Measurements from ENCODE around the gene AIF1L.
A peak's percentile ranks its signal among the peaks of the same experiment; 100 is the strongest.

The AIF1L gene

DNA sequence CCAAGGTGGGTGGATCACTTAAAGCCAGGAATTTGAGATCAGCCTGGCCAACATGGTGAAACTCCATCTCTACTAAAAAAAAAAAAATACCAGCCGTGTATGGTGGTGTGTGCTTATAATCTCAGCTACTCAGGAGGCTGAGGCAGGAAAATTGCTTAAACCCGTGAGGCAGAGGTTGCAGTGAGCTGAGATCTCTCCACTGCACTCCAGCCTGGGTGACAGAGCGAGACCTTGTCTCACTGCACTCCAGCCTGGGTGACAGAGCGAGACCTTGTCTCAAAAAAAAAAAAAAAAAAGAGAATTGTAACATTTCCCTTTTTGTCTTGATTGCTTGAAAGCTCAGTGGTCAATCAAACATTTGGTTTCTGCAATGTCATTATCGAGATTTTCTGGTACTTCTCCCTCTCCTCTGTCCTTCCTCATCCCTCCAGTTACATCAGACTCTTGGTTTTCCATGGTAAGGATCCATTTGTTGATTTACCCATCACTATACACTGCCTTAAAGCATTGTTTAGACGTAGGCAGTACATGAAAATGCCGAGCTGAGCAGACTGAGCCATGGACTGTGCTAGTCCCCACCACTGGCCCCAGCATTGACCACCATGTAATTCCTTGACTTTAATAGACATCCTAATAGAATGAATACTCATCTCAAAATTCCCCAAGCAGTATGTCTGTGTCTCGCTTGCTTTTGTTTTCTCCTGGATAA is 11.5 kb upstream of the AIF1L start:
- Histone ChIP-seq H3K9me3 (ENCODE audit: low read length) (no peaks in the 10 kb centered on the region), H3K4me1 (ENCODE audit: insufficient read depth, low read length) (no peaks in the 10 kb centered on the region), H3K27me3 (ENCODE audit: insufficient read depth, low read length) (peaks cover 23% of the 10 kb centered on the region), H3K36me3 (ENCODE audit: insufficient read depth, low read length) (no peaks in the 10 kb centered on the region), H3K4me3 (ENCODE audit: low read length) (no peak overlapping the region), H2AFZ (ENCODE audit: low read depth, low read length) (no peak overlapping the region)

DNA sequence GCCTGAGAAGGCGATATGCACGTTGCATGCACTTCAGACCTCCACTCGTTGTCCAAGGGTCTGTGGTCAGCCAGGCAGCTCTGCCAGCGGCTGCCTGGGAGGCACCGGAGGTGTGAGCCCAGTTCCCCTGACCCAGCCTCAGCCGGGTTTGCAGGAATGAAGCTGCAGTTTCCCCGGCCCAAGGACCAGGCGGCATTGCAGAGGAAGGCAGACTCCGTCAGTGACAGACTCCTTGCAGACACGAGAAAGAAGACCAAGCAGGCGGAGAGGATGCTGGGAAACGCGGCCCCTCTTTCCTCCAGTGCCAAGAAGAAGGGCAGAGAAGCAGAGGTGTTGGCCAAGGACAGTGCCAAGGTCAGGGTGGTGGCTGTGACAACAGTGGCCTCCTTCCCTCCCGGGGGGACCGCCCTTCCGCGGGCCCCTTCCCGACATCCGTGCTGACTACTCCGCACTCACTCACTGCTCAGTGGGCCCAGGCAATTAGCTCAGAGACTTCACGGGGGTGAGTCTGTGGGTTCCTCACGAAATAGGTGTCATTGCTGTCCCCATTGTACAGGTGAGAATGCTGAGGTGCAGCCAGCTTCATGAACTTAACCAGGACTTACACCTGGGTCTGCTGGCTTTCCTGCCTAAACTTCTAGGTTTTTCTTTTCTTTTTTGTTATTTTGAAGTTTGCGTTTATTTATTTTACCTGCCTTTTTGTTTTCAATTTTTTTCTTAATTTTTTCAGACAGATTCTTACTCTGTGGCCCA is 10.8 kb upstream of the AIF1L start:
- no peaks in the 10 kb centered on the region for H3K4me1 ChIP-seq (ENCODE audit: insufficient read depth, low read length)
- no peaks in the 10 kb centered on the region for H3K36me3 ChIP-seq (ENCODE audit: insufficient read depth, low read length)
- H3K27me3 ChIP-seq (ENCODE audit: insufficient read depth, low read length): peaks cover 29% of the 10 kb centered on the region
- no peaks in the 10 kb centered on the region for H3K9me3 ChIP-seq (ENCODE audit: low read length)
- H2AFZ ChIP-seq (ENCODE audit: low read depth, low read length): no peak overlapping the region
- no peak overlapping the region for H3K4me3 ChIP-seq (ENCODE audit: low read length)

DNA sequence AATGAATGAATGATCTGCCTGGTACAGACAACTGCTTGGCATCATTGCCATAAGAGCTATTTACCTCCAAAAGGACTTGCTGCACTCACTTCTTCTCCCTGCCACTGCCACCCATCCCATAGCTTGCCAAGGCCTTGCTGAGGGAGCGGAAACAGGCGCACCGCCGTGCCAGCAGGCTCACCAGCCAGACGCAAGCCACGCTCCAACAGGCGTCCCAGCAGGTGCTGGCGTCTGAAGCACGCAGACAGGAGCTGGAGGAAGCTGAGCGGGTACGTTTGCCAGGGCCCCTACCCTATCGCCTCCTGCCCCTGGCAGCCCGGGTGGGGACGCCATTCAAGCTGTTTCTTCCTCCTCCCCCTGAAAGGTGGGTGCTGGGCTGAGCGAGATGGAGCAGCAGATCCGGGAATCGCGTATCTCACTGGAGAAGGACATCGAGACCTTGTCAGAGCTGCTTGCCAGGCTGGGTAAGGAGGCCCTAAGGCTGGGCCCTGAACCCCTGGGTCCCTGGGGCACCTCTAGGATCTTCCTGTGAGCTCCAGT is 8.9 kb upstream of the AIF1L start:
- Histone ChIP-seq H2AFZ (ENCODE audit: low read depth, low read length) (no peak overlapping the region), H3K4me1 (ENCODE audit: insufficient read depth, low read length) (no peaks in the 10 kb centered on the region), H3K27me3 (ENCODE audit: insufficient read depth, low read length) (peaks cover 30% of the 10 kb centered on the region), H3K36me3 (ENCODE audit: insufficient read depth, low read length) (no peaks in the 10 kb centered on the region), H3K9me3 (ENCODE audit: low read length) (no peaks in the 10 kb centered on the region), H3K4me3 (ENCODE audit: low read length) (no peak overlapping the region)

DNA sequence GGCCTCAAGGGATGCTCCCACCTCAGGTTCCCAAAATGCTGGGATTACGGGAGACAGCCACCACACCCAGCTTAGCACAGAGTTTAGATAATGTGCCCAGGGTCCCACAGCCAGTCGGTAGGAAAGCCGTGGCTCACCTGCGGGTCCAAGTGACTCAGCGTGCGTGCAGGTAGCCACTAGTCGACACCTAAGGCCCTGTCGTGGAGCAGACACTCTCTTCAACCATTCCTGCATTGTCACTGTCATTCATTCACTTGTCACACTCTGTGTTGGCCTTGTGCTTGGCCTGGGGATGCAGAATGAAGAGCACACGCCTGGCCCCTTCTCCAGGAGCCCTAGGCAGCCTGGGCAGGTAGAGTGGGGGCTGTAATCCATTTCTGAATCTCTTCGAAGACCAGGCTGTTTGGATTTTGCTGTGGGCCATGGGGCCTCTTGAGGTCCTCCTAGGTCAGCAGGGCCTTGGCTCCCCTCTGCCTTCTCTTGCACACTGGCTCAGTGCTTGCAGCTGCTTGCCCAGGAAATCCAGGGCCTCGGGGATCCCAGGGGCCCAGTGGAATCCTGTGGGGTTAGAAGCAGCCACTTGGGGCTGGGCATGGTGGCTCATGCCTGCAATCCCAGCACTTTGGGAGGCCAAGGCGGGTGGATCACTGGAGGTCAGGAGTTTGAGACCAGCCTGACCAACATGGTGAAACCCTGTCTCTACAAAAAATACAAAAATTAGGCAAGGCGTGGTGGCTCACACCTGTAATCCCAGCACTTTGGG is 6.1 kb upstream of the AIF1L start:
- Histone ChIP-seq H3K4me1 (ENCODE audit: insufficient read depth, low read length) (no peaks in the 10 kb centered on the region), H3K9me3 (ENCODE audit: low read length) (no peaks in the 10 kb centered on the region), H3K27me3 (ENCODE audit: insufficient read depth, low read length) (peaks cover 36% of the 10 kb centered on the region), H3K4me3 (ENCODE audit: low read length) (no peak overlapping the region), H2AFZ (ENCODE audit: low read depth, low read length) (no peak overlapping the region), H3K36me3 (ENCODE audit: insufficient read depth, low read length) (no peaks in the 10 kb centered on the region)

DNA sequence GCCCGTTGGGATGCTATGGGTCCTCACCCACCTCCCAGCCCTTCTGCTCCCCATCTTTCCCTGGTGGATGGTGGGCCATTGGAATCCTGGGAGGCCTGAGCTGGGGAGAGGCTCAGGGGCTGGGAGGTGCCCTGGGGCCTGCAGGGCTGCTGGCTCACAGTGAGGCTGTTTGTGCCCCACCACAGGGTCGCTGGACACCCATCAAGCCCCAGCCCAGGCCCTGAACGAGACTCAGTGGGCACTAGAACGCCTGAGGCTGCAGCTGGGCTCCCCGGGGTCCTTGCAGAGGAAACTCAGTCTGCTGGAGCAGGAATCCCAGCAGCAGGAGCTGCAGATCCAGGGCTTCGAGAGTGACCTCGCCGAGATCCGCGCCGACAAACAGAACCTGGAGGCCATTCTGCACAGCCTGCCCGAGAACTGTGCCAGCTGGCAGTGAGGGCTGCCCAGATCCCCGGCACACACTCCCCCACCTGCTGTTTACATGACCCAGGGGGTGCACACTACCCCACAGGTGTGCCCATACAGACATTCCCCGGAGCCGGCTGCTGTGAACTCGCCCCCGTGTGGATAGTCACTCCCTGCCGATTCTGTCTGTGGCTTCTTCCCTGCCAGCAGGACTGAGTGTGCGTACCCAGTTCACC is 4.9 kb upstream of the AIF1L start:
- H3K27me3 ChIP-seq (ENCODE audit: insufficient read depth, low read length): peaks cover 31% of the 10 kb centered on the region
- peaks cover 5% of the 10 kb centered on the region for H3K4me1 ChIP-seq (ENCODE audit: insufficient read depth, low read length)
- H2AFZ ChIP-seq (ENCODE audit: low read depth, low read length): no peak overlapping the region
- H3K36me3 ChIP-seq (ENCODE audit: insufficient read depth, low read length): no peaks in the 10 kb centered on the region
- no peak overlapping the region for H3K4me3 ChIP-seq (ENCODE audit: low read length)
- H3K9me3 ChIP-seq (ENCODE audit: low read length): no peaks in the 10 kb centered on the region

DNA sequence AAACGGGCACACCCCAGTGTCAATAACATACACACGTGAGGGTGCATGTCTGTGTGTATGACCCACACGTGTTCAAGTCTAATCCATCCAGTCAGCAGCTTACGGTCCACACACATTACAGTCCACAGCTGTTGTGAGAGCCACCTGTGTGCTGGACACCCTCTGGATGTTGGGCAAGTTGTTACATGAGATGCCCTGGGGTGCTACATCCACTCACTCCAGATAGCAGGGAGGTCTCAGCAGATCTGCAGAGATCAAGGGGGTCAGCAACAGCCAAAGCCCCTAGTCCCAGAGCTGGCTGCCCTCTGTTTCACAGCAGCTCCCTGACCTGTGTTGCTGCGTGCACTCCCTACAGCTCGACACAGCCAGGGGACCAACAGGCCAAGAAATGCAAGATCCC is 4.3 kb upstream of the AIF1L start:
- no peaks in the 10 kb centered on the region for H3K9me3 ChIP-seq (ENCODE audit: low read length)
- H2AFZ ChIP-seq (ENCODE audit: low read depth, low read length): no peak overlapping the region
- H3K27me3 ChIP-seq (ENCODE audit: insufficient read depth, low read length): peaks cover 31% of the 10 kb centered on the region
- no peak overlapping the region for H3K4me3 ChIP-seq (ENCODE audit: low read length)
- H3K4me1 ChIP-seq (ENCODE audit: insufficient read depth, low read length): peaks cover 9% of the 10 kb centered on the region
- no peaks in the 10 kb centered on the region for H3K36me3 ChIP-seq (ENCODE audit: insufficient read depth, low read length)

DNA sequence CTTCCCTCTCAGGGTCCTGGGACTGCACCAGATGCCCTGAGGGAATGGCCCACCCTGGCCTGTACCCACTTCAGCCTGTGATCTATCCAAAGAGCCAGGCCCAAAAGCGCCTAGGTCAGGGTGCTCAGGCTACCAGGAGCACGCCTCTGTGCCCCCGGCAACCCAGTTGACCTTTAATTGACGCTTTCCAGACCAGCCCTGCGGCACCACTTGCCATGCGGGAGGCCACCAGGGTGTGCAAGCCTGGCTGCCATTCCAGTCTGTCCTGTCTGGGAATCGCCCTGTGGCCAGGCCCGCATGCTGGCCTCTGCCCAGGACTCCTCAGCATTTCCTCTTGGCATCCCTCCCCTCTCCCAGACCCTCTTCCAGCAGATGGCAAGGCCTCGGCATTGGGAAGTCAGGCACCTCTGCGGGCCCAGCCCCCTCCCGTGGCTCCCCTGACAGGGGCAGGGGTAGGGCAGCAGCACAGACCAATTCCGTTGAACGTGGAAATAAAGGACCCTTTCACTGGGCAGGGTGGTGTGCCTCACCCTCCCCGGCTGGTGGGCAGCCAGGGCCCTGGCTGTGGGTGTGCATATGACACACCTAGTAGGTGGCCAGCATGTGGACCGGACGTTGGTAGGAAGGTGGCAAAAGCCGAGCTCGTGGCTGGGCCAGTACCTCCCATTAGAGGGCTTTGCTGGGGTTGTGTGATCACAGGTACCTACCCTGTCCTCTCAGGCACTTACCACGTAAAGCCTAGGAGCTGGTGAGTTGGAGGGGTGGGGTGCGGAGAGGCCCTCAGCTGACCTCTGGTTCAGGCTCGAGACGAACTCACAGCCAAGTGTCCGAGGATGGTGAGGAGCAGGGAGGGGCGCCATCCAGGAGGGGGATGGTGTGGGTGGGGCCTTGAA is 3.5 kb upstream of the AIF1L start:
- Histone ChIP-seq H3K4me3 (ENCODE audit: low read length) (no peak overlapping the region), H2AFZ (ENCODE audit: low read depth, low read length) (no peak overlapping the region), H3K27me3 (ENCODE audit: insufficient read depth, low read length) (peaks cover 26% of the 10 kb centered on the region), H3K9me3 (ENCODE audit: low read length) (no peaks in the 10 kb centered on the region), H3K36me3 (ENCODE audit: insufficient read depth, low read length) (no peaks in the 10 kb centered on the region), H3K4me1 (ENCODE audit: insufficient read depth, low read length) (peaks cover 17% of the 10 kb centered on the region)

DNA sequence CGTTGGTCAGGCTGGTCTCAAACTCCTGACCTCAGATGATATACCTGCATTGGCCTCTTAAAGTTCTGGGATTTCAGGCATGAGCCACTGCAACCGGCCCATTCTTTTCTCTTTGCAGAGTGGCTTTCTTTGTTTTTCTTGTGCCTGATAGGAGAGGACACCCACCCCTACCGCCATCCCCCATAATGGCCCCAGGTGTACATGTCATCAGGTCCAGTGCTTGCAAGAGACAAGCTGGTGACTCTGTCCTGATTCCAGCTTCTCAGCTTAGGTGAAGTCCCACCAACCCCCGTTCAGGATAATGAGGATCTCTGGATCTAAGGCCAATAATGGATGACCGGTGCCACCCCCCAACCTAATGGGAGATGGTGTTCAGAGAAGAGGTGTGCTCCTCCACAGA is 2.3 kb upstream of the AIF1L start:
- Histone ChIP-seq H2AFZ (ENCODE audit: low read depth, low read length) (no peak overlapping the region), H3K27me3 (ENCODE audit: insufficient read depth, low read length) (peaks cover 20% of the 10 kb centered on the region), H3K36me3 (ENCODE audit: insufficient read depth, low read length) (no peaks in the 10 kb centered on the region), H3K9me3 (ENCODE audit: low read length) (no peaks in the 10 kb centered on the region), H3K4me3 (ENCODE audit: low read length) (no peak overlapping the region), H3K4me1 (ENCODE audit: insufficient read depth, low read length) (peaks cover 21% of the 10 kb centered on the region)

DNA sequence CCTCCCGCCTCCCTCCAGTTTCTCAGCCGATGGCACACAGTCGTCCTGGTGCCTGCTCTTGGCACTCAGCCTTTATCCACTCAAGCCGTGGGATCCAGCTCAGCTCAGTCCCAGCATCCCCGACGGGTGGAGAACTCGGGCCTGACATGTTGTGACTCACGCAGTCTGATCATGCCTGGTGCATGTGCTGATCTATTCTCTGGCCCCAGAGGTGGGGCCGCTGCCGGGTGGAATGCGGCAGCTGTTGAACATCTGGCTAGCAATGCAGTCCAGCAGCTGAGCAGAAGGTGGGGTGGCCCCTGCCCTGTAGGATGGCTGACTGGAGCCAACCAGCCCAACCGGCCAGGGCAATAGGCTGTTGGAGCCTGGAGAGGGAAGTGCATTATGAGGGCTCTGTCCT is 1.7 kb upstream of the AIF1L start:
- H3K4me1 ChIP-seq (ENCODE audit: insufficient read depth, low read length): peaks cover 21% of the 10 kb centered on the region
- H3K4me3 ChIP-seq (ENCODE audit: low read length): no peak overlapping the region
- H2AFZ ChIP-seq (ENCODE audit: low read depth, low read length): no peak overlapping the region
- peaks cover 20% of the 10 kb centered on the region for H3K27me3 ChIP-seq (ENCODE audit: insufficient read depth, low read length)
- H3K36me3 ChIP-seq (ENCODE audit: insufficient read depth, low read length): no peaks in the 10 kb centered on the region
- H3K9me3 ChIP-seq (ENCODE audit: low read length): no peaks in the 10 kb centered on the region

DNA sequence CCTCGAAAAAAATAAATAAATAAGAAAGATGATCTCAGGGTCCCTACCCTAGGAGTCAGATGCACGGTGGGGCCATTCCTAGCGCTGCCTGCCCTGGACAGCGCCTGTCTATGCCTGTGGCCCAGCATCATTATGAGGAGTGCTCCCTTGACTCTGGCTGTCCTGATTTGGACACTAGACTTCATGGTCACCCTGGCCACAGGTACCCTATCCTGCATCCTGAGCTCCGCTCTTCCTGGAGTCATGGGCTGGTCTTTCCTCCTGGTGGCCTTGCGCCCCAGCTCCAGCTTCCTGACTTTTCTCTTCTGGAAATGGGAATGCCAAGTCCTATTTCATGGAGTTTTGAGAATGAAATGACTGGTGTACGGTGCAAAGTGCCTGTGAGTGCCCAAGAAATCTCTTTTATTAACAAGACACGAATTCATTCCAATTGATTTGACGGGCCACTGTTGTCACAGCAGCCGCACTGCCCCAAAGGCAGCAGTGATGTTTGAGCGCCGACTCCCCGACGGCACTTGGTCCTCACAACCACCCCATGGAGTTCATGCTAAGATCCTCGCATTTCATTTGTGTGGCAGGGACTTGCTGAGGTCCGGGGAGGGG is 564 bp upstream of the AIF1L start:
- H3K36me3 ChIP-seq (ENCODE audit: insufficient read depth, low read length): no peaks in the 10 kb centered on the region
- H3K9me3 ChIP-seq (ENCODE audit: low read length): no peaks in the 10 kb centered on the region
- peaks cover 21% of the 10 kb centered on the region for H3K4me1 ChIP-seq (ENCODE audit: insufficient read depth, low read length)
- H3K4me3 ChIP-seq (ENCODE audit: low read length): peak overlapping the region; percentile 41
- peaks cover 15% of the 10 kb centered on the region for H3K27me3 ChIP-seq (ENCODE audit: insufficient read depth, low read length)
- peak overlapping the region; percentile 60 for H2AFZ ChIP-seq (ENCODE audit: low read depth, low read length)

DNA sequence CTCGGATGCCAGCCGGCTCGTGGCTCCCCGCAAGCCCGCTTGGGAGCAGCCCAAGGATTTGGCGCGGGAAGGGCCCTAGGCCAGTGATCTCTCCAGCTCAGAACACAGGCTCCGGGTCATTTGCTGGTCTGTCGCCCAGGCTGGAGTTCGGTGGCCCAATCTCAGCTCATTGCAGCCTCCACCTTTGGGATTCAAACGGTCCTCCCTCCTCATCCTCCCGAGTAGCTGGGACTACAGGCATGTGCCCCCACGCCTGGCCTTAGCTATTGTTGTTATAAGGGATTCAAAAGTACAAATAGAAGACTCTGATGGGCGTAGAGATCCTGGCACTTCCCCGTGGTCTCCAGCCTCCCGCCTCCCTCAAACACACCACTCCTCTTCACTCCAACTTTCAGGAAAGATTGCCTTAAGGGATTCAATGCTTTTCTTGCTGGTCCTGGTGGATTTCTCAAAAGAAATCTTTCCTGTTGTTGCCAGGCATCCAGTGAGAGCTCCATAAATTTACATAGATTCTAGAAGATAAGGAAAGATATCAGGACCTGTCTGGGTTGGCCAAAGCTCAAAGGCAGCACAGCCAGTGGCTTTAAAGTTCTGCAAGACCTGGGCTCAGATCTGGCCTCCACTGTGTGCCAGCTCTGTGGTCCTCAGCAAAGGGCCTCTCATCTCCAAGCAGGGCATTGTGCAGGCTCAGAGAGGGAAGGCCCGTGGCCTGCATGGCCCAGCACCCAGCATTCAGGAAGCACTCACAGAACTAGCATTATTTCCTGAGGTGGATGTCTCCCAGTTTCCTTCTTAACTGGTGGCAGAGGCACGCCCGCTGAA is 1.0 kb downstream of the AIF1L start:
- peak overlapping the region; percentile 90 for H3K4me3 ChIP-seq (ENCODE audit: low read length)
- H3K36me3 ChIP-seq (ENCODE audit: insufficient read depth, low read length): no peaks in the 10 kb centered on the region
- H2AFZ ChIP-seq (ENCODE audit: low read depth, low read length): peak overlapping the region; percentile 77
- H3K4me1 ChIP-seq (ENCODE audit: insufficient read depth, low read length): peaks cover 21% of the 10 kb centered on the region
- H3K9me3 ChIP-seq (ENCODE audit: low read length): no peaks in the 10 kb centered on the region
- peaks cover 8% of the 10 kb centered on the region for H3K27me3 ChIP-seq (ENCODE audit: insufficient read depth, low read length)

Measured in neuron (in vitro differentiated cells).